GM12878 (cell line): Measurements from ENCODE around the gene C12orf60. TPM values are rescaled to one million over a fixed set of nuclear protein-coding genes. Genes with fewer than 3 reads are reported as not detected.

Experiments used
- ATAC-seq: fragments of 200-7000 bp; cut with Tn5 transposase; 3 replicates; pipeline ENCODE4 v1.9.1; 2020; ENCODE audit warnings: mild to moderate bottlenecking, moderate library complexity
- BruUV-seq: library from RNA; stranded (reverse); fragments of 400-500 nt; replicated peaks from 2 replicates; lab custom pipeline; 2021; lab: Mats Ljungman, UMichigan
- CTCF ChIA-PET: fragments of 300-600 bp; sonication (Branson Sonifier 250); formaldehyde crosslinking; extraction: SDS; loops from one replicate; lab custom pipeline; 2021; ENCODE audit warnings: inconsistent platforms; lab: Yijun Ruan, JAX
- POLR2A ChIA-PET: fragments of 350-600 bp; formaldehyde crosslinking; extraction: SDS; loops from one replicate; lab custom pipeline; 2021; ENCODE audit warnings: inconsistent platforms; lab: Charles Lee
- RAD21 ChIA-PET: fragments of 300-600 bp; sonication (Branson Sonifier 250); formaldehyde crosslinking; loops from one replicate; lab custom pipeline; 2023; ENCODE audit warnings: antibody characterized with exemption; ENCODE audit not compliant: unreplicated experiment; lab: Charles Lee
- SMC1A ChIA-PET: fragments of 300-600 bp; sonication (Branson Sonifier 250); formaldehyde crosslinking; loops from one replicate; lab custom pipeline; 2023; ENCODE audit not compliant: unreplicated experiment, uncharacterized antibody; lab: Charles Lee
- DNase-seq: peaks from one replicate; pipeline ENCODE4 v3.0.0-alpha.2; 2011; ENCODE audit warnings: low read depth, low spot score
- FAIRE-seq: peaks from 3 replicates; lab custom pipeline; 2011; peaks lifted over from hg19 to GRCh38; lab: Jason Lieb, UNC
- H2AFZ ChIP-seq: 2 replicates; pipeline ENCODE4 v1.6.0; 2011; ENCODE audit warnings: low read depth, low read length, control low read depth; ENCODE audit not compliant: control insufficient read depth
- H3K27ac ChIP-seq: 2 replicates; pipeline ENCODE4 v1.5.1; 2011; ENCODE audit warnings: control low read depth; ENCODE audit not compliant: control insufficient read depth, insufficient read depth
- H3K27me3 ChIP-seq, 2 experiments: replicated peaks in 1 of 2; 2 replicates each; pipeline versions ENCODE4 v1.6.0 to v1.6.1; 2011; ENCODE audit warnings: low read length in 1 of 2; ENCODE audit not compliant: control insufficient read depth in 2 of 2, insufficient read depth in 2 of 2
- H3K36me3 ChIP-seq, 2 experiments: 2 replicates each; pipeline ENCODE4 v1.5.1; 2011; ENCODE audit warnings: low read length in 1 of 2; ENCODE audit not compliant: control insufficient read depth in 2 of 2, insufficient read depth in 2 of 2
- H3K4me1 ChIP-seq: 2 replicates; pipeline ENCODE4 v1.6.1; 2011; ENCODE audit warnings: mild to moderate bottlenecking, low read length, moderate library complexity, mixed read lengths; ENCODE audit not compliant: control insufficient read depth, insufficient read depth
- H3K4me2 ChIP-seq: 2 replicates; pipeline ENCODE4 v1.6.0; 2011; ENCODE audit warnings: control low read depth; ENCODE audit not compliant: control insufficient read depth, insufficient read depth
- H3K4me3 ChIP-seq: fragments of 200-600 bp; sonication (generic); 2 replicates; pipeline ENCODE4 v1.5.1; 2016
- H3K79me2 ChIP-seq: 2 replicates; pipeline ENCODE4 v1.6.0; 2011; ENCODE audit warnings: low read length; ENCODE audit not compliant: control insufficient read depth, insufficient read depth
- H3K9ac ChIP-seq: 2 replicates; pipeline ENCODE4 v1.8.0; 2011; ENCODE audit warnings: low read length, control low read depth, mixed read lengths; ENCODE audit not compliant: control insufficient read depth, insufficient read depth
- H3K9me3 ChIP-seq: replicated peaks from 3 replicates; pipeline ENCODE4 v1.5.1; 2011; ENCODE audit warnings: mild to moderate bottlenecking, low read length; ENCODE audit not compliant: control insufficient read depth, insufficient read depth
- H4K20me1 ChIP-seq: 2 replicates; pipeline ENCODE4 v1.6.0; 2011; ENCODE audit not compliant: control insufficient read depth, insufficient read depth
- BRCA1 ChIP-seq: IDR thresholded peaks from 2 replicates; pipeline ENCODE4 v1.6.1; 2011; ENCODE audit warnings: low read depth, low read length, improper control_type of control experiment
- ESRRA ChIP-seq: IDR thresholded peaks from 2 replicates; pipeline ENCODE4 v1.6.1; 2012; ENCODE audit warnings: mild to moderate bottlenecking, low read length, improper control_type of control experiment
- FOXM1 ChIP-seq: IDR thresholded peaks from 2 replicates; pipeline ENCODE4 v1.6.1; 2012; ENCODE audit warnings: low read depth, mild to moderate bottlenecking, inconsistent platforms, low read length, moderate library complexity
- IRF3 ChIP-seq: fragments of 450-650 bp; IDR thresholded peaks from 2 replicates; pipeline ENCODE4 v1.6.1; 2014; ENCODE audit warnings: mild to moderate bottlenecking
- MEF2A ChIP-seq: IDR thresholded peaks from 2 replicates; pipeline ENCODE4 v1.6.1; 2011; ENCODE audit warnings: low read depth, mild to moderate bottlenecking, low read length, moderate library complexity; ENCODE audit not compliant: insufficient read depth
- NFYA ChIP-seq: IDR thresholded peaks from 2 replicates; pipeline ENCODE4 v1.6.1; 2011; ENCODE audit warnings: low read depth, mild to moderate bottlenecking, low read length, improper control_type of control experiment, borderline replicate concordance
- NRF1 ChIP-seq: conservative IDR thresholded peaks from 2 replicates; pipeline ENCODE4 v1.6.1; 2011; ENCODE audit warnings: mild to moderate bottlenecking, low read depth, low read length, improper control_type of control experiment
- PAX5 ChIP-seq: IDR thresholded peaks from 2 replicates; pipeline ENCODE4 v1.6.1; 2011; ENCODE audit warnings: low read depth, low read length, borderline replicate concordance
- PAX8 ChIP-seq: fragments of 450-650 bp; IDR thresholded peaks from 2 replicates; pipeline ENCODE4 v1.6.1; 2017; ENCODE audit warnings: mild to moderate bottlenecking, moderate library complexity
- RCOR1 ChIP-seq: conservative IDR thresholded peaks from 2 replicates; pipeline ENCODE4 v1.6.1; 2012; ENCODE audit warnings: low read depth, low read length, improper control_type of control experiment
- RUNX3 ChIP-seq: IDR thresholded peaks from 2 replicates; pipeline ENCODE4 v1.6.1; 2012; ENCODE audit warnings: low read length, inconsistent platforms
- SRF ChIP-seq, 2 experiments: IDR thresholded peaks; 2 replicates each; pipeline ENCODE4 v1.6.1; 2011; ENCODE audit warnings: low read depth in 2 of 2, low read length in 2 of 2, mild to moderate bottlenecking in 1 of 2, moderate library complexity in 1 of 2
- YY1 ChIP-seq: IDR thresholded peaks from 2 replicates; pipeline ENCODE4 v1.6.1; 2011; ENCODE audit warnings: low read depth, mild to moderate bottlenecking, low read length
- ZNF274 ChIP-seq: IDR thresholded peaks from one replicate; pipeline ENCODE4 v1.8.0; 2011; ENCODE audit not compliant: insufficient read length, insufficient read depth
- WGBS: methylation state at CpG from one replicate; pipeline ENCODE4 v1.1.6; 2016; ENCODE audit warnings: low lambda C conversion rate; ENCODE audit not compliant: insufficient replicate concordance, insufficient coverage; ENCODE audit errors: missing lambda C conversion rate; 5-methylcytosine and 5-hydroxymethylcytosine counted together
- in situ Hi-C: fragments of 300-500 bp; cut with MboI; formaldehyde crosslinking; loops from 9 replicates; pipeline ENCODE4 v1.14.3; 2018; ENCODE audit warnings: mixed read lengths
- intact Hi-C: fragments of 100-400 bp; cut with micrococcal nuclease; formaldehyde crosslinking; loops from one replicate; pipeline ENCODE4 v1.14.2; 2022; ENCODE audit not compliant: unreplicated experiment
- polyA plus RNA-seq, 11 experiments: library from polyadenylated mRNA; depleted of rRNA in 4 of 11; unstranded in 6 of 11; stranded (reverse) in 5 of 11; fragments of >200 nt; fragmentation: Nextera tagmentation in 4 of 11; fragmentation: Illumina TruSeq in 1 of 11; extraction: Ambion mirVana in 4 of 11; extraction: Trizol in 1 of 11; gene quantifications; 1 replicate in 1 of 11; 2 replicates in 10 of 11; pipeline versions ENCODE4 v1.2.1 to v1.2.3, GENCODE V29; 2011 to 2016; ENCODE audit warnings: inconsistent platforms in 2 of 11, missing spikeins in 2 of 11, low read depth in 1 of 11
- total RNA-seq, 4 experiments: library from RNA; depleted of rRNA in 3 of 4; stranded (reverse); fragments of >200 nt in 3 of 4; fragmentation: Illumina TruSeq in 1 of 4; extraction: Trizol in 1 of 4; gene quantifications; 2 replicates each; pipeline versions ENCODE4 v1.2.1 to v1.2.3, GENCODE V29; 2013 to 2021
- TF ChIP-seq, protein P1 (sequence below): fragments of 450-650 bp; IDR thresholded peaks from 2 replicates; pipeline ENCODE4 v1.6.1; 2017; ENCODE audit warnings: mild to moderate bottlenecking, moderate library complexity

Gene C12orf60
- total and polyA plus RNA-seq, 10 of the 15 experiments (the other 5 are each of a cell fraction or from before 2014, with no cell fraction given): 1.8 to 7.2 (median 3.2) TPM

DNA sequence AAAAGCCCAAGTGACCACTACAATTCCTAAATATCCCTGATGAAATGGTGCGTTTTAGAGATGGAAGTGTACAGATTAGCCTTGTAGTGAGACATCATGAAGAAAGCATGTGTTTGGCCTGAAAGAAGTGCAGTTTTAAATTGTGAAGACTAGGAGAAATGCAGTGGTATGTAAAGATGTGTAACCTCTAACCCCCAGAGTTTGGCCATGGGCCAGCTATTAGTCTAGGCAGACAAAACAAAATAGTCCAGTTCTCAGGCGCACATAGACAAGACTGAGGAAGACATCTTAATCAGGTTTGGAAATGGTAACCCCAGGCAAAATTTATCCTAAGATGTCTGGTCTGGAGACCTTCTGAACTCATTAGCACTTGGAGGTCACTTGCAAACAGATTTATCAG, 23.6 kb upstream of the C12orf60 start:
- H2AFZ ChIP-seq: no peak overlapping the region
- H4K20me1 ChIP-seq: no peaks in the 10 kb centered on the region
- FAIRE-seq (no peak), ATAC-seq (no peak), DNase-seq (no peak)
- no peaks in the 10 kb centered on the region for H3K36me3 ChIP-seq
- no peak overlapping the region for H3K9ac ChIP-seq
- H3K27me3 ChIP-seq: no peaks in the 10 kb centered on the region
- TF ChIP-seq RCOR1 (no peak), MEF2A (no peak), FOXM1 (no peak), SRF (IDR thresholded peaks at IDR 0.05; ENCODE audit: low read depth in 2 of 2, low read length in 2 of 2) (no peak), NRF1 (no peak), YY1 (no peak), RUNX3 (no peak), ZNF274 (no peak), PAX5 (no peak), NFYA (no peak), IRF3 (no peak), ESRRA (no peak), PAX8 (no peak), BRCA1 (no peak)
- TF ChIP-seq, protein P1, sequence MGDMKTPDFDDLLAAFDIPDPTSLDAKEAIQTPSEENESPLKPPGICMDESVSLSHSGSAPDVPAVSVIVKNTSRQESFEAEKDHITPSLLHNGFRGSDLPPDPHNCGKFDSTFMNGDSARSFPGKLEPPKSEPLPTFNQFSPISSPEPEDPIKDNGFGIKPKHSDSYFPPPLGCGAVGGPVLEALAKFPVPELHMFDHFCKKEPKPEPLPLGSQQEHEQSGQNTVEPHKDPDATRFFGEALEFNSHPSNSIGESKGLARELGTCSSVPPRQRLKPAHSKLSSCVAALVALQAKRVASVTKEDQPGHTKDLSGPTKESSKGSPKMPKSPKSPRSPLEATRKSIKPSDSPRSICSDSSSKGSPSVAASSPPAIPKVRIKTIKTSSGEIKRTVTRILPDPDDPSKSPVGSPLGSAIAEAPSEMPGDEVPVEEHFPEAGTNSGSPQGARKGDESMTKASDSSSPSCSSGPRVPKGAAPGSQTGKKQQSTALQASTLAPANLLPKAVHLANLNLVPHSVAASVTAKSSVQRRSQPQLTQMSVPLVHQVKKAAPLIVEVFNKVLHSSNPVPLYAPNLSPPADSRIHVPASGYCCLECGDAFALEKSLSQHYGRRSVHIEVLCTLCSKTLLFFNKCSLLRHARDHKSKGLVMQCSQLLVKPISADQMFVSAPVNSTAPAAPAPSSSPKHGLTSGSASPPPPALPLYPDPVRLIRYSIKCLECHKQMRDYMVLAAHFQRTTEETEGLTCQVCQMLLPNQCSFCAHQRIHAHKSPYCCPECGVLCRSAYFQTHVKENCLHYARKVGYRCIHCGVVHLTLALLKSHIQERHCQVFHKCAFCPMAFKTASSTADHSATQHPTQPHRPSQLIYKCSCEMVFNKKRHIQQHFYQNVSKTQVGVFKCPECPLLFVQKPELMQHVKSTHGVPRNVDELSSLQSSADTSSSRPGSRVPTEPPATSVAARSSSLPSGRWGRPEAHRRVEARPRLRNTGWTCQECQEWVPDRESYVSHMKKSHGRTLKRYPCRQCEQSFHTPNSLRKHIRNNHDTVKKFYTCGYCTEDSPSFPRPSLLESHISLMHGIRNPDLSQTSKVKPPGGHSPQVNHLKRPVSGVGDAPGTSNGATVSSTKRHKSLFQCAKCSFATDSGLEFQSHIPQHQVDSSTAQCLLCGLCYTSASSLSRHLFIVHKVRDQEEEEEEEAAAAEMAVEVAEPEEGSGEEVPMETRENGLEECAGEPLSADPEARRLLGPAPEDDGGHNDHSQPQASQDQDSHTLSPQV: no peak
- H3K4me2 ChIP-seq: no peak overlapping the region
- intact Hi-C loops (no loop called here), in situ Hi-C loops (loop anchor here (10.0 to 25.0 kb wide), 3 partner anchors 175 to 1968 kb away; partner anchors contain the start of genes DDX47 and STRAP)
- H3K4me3 ChIP-seq: no peak overlapping the region
- WGBS: 98% methylated on average over 2 of the region's 2 CpGs
- ChIA-PET CTCF (interaction anchor here (1.7 kb wide), 1 partner anchor 8 kb away, joined by 6 read pairs; no protein-coding TSS in a partner anchor), SMC1A (interaction anchor here (2.6 to 3.0 kb wide), 2 partner anchors 13 to 23 kb away, joined by 7 to 17 read pairs; partner anchors contain the start of genes C12orf60 and WBP11), POLR2A (no interaction called here), RAD21 (interaction anchor here (1.1 to 1.3 kb wide), 2 partner anchors 11 to 215 kb away, joined by 3 read pairs; no protein-coding TSS in a partner anchor)
- H3K79me2 ChIP-seq: peaks cover 9% of the 10 kb centered on the region
- no peak overlapping the region for H3K27ac ChIP-seq
- H3K4me1 ChIP-seq: peaks cover 5% of the 10 kb centered on the region
- BruUV-seq: no TSS peak
- no peaks in the 10 kb centered on the region for H3K9me3 ChIP-seq
